Skeletal muscle satellite cell (primary cell): ENCODE data around the gene KMT2E.

Source experiments
- H3K27me3 ChIP-seq: 2 replicates; pipeline ENCODE4 v1.7.0; 2013; ENCODE audit warnings: low read length; ENCODE audit not compliant: control insufficient read depth, insufficient read depth
- H3K36me3 ChIP-seq: 2 replicates; pipeline ENCODE4 v1.7.0; 2013; ENCODE audit warnings: mild to moderate bottlenecking, control low read depth, low read length; ENCODE audit not compliant: insufficient read depth
- H3K4me1 ChIP-seq: 2 replicates; pipeline ENCODE4 v1.7.0; 2013; ENCODE audit warnings: low read length; ENCODE audit not compliant: control insufficient read depth, insufficient read depth
- H3K4me2 ChIP-seq: 2 replicates; pipeline ENCODE4 v1.7.0; 2013; ENCODE audit warnings: mild to moderate bottlenecking, low read length
- H3K4me3 ChIP-seq: 2 replicates; pipeline ENCODE4 v1.7.0; 2013; ENCODE audit warnings: low read length
- H3K9ac ChIP-seq: 2 replicates; pipeline ENCODE4 v1.7.0; 2013; ENCODE audit warnings: mild to moderate bottlenecking, low read depth, low read length, moderate library complexity
- H3K9me3 ChIP-seq: replicated peaks from 2 replicates; pipeline ENCODE4 v1.7.0; 2013; ENCODE audit warnings: mild to moderate bottlenecking, control low read depth, low read length

The KMT2E gene

DNA sequence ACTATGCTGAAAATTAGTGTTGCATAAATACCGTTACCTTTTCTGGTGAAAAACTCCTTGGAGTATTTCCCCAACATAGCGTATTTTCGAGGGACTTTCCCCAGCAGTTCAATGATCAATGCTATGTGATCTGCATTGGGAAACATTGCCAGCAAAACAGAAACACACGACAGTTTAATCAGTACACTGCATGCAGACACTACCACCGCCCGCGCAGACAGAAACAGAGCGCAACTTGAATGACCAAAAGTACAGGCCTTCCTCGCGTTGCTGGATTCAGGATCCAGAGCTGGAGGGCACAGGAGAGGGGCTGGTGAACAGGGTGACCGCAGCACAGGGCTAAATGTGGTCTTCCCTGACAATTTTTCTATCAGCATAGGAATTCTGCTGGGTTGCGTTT is 111.7 kb downstream of the KMT2E start:
- Histone ChIP-seq H3K36me3 (peaks cover 35% of the 10 kb centered on the region), H3K27me3 (no peaks in the 10 kb centered on the region), H3K9me3 (no peaks in the 10 kb centered on the region), H3K9ac (no peak overlapping the region), H3K4me1 (no peaks in the 10 kb centered on the region), H3K4me3 (no peak overlapping the region), H3K4me2 (no peak overlapping the region)

DNA sequence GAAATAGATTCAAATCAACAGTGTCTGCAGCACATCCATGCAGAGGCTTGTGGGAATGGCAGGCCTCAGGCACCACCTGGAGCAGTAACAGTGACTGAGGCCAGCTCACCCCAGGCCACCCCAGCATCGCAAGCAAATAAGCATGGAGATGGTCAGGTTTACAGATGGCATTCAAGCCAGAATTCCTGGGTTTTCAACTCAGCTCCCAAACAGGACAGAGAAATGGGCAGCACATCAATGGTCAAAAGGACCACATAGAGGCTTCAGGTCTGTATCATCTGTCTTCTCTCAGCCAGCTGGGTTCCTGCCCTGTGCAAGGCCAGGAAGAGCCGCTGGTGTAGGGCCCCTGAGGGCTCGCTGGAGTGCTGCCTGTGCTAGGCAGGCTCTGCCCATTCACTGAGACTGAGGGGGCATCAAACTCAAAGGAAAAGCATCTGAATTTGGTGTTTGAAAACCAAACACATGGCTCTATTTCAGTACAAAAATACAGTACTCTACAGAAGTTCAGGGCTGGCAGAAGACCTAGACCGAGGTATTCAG is 112.5 kb downstream of the KMT2E start:
- Histone ChIP-seq H3K36me3 (peaks cover 41% of the 10 kb centered on the region), H3K9me3 (no peaks in the 10 kb centered on the region), H3K4me1 (peaks cover 5% of the 10 kb centered on the region)

DNA sequence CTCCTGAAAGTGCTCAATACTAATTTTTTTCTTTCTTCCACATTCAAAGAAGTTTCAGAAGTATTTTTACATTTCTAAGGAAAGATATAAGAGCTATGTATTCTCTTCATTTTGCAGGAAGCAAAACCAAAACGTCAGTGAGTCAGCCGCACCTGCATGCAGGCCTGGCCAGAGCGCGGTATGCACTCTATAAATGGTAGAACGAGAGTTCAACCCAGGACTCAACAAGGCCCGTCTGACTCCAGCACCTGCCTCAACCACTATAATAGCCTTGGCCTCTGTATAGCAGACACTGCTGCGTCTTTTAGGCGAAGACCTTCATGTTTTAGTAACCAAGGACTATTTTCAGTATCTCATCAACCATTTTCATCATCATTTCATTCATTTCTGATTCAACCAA is 113.2 kb downstream of the KMT2E start:
- Histone ChIP-seq H3K9ac (no peak overlapping the region), H3K4me1 (peaks cover 9% of the 10 kb centered on the region), H3K4me3 (no peak overlapping the region), H3K4me2 (no peak overlapping the region), H3K36me3 (peaks cover 43% of the 10 kb centered on the region), H3K27me3 (no peaks in the 10 kb centered on the region), H3K9me3 (no peaks in the 10 kb centered on the region)

More for the DNA sequence above, 112.5 kb downstream of the KMT2E start:
- H3K27me3 ChIP-seq, result no peaks in the 10 kb centered on the region
- H3K9ac ChIP-seq, result no peak overlapping the region
- no peak overlapping the region for H3K4me2 ChIP-seq
- H3K4me3 ChIP-seq, result no peak overlapping the region

DNA sequence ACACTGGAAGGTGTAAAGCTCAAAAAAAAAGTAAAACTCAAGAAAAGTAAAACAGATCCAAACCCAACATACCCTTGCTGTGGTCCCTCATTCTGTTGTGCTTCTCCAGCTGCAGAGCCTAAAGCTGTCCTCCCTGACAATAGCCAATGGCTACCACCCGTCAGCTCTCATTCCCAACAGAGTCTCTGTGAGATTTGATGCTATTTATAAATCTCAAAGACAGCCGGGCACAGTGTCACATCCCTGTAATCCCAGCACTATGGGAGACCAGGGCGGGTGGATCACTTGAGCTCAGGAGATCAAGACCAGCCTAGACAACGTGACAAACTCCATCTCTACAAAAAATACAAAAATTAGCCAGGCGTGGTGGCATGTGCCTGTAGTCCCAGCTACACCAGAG is 116.0 kb downstream of the KMT2E start:
- H3K9ac ChIP-seq, result no peak overlapping the region
- H3K27me3 ChIP-seq, result no peaks in the 10 kb centered on the region
- H3K9me3 ChIP-seq, result no peaks in the 10 kb centered on the region
- H3K4me1 ChIP-seq, result peaks cover 9% of the 10 kb centered on the region
- H3K4me2 ChIP-seq, result no peak overlapping the region
- peaks cover 36% of the 10 kb centered on the region for H3K36me3 ChIP-seq
- H3K4me3 ChIP-seq, result no peak overlapping the region

DNA sequence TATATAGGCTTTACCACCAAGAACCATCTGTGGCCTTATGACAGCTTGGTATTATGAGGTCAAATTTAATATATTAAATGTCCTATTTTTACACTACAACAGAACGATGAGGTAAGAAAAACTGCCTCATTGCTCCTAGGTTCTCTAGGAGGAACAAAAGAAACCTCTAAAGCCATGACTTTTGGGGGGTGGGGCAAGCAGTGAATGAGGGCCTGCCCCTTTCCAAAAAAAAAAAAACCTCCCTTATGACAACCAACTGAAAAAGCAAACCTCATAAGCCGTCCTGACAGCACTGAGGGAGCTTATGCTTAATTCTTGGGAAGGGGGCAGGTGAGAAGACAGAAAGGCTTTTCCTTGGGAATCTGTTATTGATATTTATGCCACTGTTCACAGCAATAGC is 116.6 kb downstream of the KMT2E start:
- Histone ChIP-seq H3K27me3 (no peaks in the 10 kb centered on the region), H3K9ac (no peak overlapping the region), H3K4me2 (no peak overlapping the region), H3K9me3 (no peaks in the 10 kb centered on the region), H3K4me3 (no peak overlapping the region), H3K36me3 (peaks cover 32% of the 10 kb centered on the region), H3K4me1 (peaks cover 9% of the 10 kb centered on the region)

DNA sequence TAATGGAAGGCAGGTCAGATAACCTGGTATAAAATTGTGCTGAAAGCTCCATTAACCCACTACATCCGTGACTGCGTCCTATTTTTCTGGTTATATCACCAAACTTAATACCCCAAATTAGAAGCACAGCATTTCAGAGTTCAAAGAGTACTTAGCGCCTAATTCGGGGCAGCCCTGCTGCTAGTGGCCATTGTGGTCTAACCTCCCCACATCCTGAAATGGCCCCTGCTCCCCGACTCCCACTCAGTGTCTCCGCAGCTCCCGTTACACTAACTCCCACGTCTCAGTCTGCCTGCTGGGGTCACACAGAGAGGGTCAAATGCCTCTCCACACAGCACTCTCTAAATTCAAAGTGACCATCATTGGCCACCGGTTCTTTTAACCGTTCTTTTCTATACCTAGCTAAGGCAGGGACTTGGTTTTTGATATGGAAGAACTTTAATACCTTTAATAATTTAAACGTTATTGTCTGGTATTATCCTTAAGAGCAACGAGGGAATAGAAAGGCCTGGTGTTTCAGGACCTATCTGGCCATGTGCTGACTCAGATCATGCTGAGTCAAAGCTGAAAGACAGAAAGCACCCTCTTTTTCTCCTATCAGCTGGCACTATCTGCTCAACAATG is 117.1 kb downstream of the KMT2E start:
- no peak overlapping the region for H3K4me3 ChIP-seq
- H3K9ac ChIP-seq, result no peak overlapping the region
- peaks cover 12% of the 10 kb centered on the region for H3K4me1 ChIP-seq
- no peak overlapping the region for H3K4me2 ChIP-seq
- H3K36me3 ChIP-seq, result peaks cover 26% of the 10 kb centered on the region
- no peaks in the 10 kb centered on the region for H3K9me3 ChIP-seq
- H3K27me3 ChIP-seq, result no peaks in the 10 kb centered on the region

DNA sequence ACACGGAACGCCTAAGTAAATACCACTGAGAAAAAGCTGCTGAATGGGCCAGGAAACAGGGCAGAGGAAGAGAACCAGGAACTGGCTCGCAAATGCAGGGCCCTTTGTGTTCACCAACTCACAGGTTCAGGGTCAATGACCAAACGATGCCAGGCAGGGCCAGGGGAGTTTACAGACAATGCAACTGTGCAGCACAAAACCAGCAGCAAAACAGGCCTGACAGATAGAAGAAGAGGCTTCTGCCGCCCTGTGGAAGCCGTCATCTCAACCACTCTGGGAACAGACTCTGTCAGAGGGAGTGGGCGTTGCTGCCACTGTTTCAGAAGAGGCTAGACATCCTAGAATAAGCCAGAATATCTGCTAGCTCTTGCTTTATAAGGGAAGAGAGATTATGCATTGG is 117.9 kb downstream of the KMT2E start:
- Histone ChIP-seq H3K4me2 (no peak overlapping the region), H3K9ac (no peak overlapping the region), H3K36me3 (peaks cover 26% of the 10 kb centered on the region), H3K27me3 (no peaks in the 10 kb centered on the region), H3K9me3 (no peaks in the 10 kb centered on the region), H3K4me1 (peaks cover 13% of the 10 kb centered on the region), H3K4me3 (no peak overlapping the region)

DNA sequence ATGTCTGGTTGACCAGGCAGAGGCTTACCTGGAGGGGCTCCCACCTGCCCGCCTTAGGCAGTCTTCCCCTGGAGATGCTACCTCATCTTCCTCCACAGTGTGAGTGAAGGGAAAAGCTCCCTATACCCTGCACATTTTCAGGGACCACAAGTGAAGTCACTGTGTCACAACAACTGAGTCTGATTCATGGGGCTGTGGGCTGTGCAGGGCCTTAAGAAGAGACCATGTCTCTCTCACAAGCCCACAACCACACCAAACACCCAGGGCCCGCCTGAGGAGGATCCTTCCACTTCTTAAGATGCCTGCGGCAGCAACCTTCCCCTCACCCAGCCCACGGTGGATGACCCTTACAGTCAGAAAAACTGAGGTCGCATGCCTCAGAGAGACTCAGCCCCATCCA is 118.3 kb downstream of the KMT2E start:
- no peak overlapping the region for H3K4me3 ChIP-seq
- H3K36me3 ChIP-seq, result peaks cover 30% of the 10 kb centered on the region
- H3K27me3 ChIP-seq, result no peaks in the 10 kb centered on the region
- no peak overlapping the region for H3K4me2 ChIP-seq
- no peaks in the 10 kb centered on the region for H3K9me3 ChIP-seq
- H3K9ac ChIP-seq, result no peak overlapping the region
- peaks cover 13% of the 10 kb centered on the region for H3K4me1 ChIP-seq

DNA sequence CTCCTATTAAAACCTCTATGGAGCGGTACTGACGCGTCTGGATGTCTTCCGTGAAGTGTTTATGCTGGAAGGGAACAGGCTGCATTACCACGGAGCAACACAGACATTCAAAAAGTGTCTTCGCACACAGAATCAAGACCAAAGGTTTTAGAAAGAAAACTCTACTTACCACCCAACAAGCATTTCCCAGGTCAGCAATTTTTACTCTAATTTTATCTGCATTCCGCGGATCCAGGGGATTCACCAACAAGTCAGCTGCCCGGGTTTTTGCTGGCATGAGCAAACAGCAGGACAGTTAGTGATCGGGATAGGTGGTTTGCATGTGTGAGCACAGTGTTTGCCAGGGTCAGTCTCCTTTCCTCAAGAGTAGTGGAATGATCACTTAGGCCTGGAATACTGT is 118.8 kb downstream of the KMT2E start:
- no peak overlapping the region for H3K9ac ChIP-seq
- no peak overlapping the region for H3K4me3 ChIP-seq
- H3K9me3 ChIP-seq, result no peaks in the 10 kb centered on the region
- H3K36me3 ChIP-seq, result peaks cover 33% of the 10 kb centered on the region
- H3K4me1 ChIP-seq, result peaks cover 13% of the 10 kb centered on the region
- no peak overlapping the region for H3K4me2 ChIP-seq
- H3K27me3 ChIP-seq, result no peaks in the 10 kb centered on the region

DNA sequence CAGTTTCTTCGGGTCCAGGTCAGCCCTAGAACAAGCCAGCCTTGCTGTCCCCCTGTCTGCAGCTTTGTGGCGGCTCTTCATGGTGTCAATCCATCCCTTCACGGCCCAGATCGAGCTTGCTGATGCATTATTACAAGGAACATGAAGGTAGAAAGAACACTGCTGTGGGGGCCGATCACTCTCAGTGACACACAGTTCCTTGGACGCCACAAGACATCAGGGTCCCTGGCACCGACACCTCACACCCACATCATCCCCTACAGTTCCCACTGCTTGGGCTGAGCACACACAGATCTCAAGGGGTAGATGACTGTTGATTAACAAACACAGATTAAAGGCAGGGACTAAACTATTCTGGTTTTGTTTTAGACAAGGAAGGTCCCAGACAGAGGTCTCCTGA is 119.4 kb downstream of the KMT2E start:
- no peaks in the 10 kb centered on the region for H3K27me3 ChIP-seq
- H3K4me3 ChIP-seq, result no peak overlapping the region
- no peak overlapping the region for H3K4me2 ChIP-seq
- no peaks in the 10 kb centered on the region for H3K9me3 ChIP-seq
- H3K4me1 ChIP-seq, result peaks cover 13% of the 10 kb centered on the region
- H3K9ac ChIP-seq, result no peak overlapping the region
- H3K36me3 ChIP-seq, result peaks cover 33% of the 10 kb centered on the region

DNA sequence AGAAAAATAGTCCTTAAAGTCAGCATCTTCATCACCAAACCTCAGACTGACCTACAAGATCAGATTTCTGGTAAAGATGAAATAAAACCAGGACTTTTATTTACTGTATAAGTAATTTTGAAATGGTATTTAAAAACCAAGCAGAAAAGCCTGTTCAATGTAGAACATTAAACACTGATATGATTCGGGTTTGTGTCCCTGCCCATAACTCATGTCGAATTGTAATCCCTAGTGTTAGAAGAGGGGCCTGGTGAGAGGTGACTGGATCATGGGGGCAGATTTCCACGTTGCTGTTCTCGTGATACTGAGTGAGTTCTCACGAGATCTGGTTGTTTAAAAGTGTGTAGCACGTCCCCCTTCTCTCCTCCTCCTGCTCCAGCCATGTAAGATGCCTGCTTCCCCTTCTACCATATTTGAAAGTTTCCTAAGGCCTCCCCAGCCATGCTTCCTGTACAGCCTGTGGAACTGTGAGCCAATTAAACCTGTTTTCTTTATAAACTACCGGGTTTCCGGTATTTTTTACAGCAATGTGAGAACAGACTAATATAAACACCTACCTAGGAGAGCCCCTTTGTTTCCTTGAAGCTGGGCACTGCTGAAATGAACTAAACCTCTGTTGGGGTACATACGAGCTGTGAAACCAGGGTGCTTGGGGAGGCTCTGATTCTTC is 120.1 kb downstream of the KMT2E start:
- H3K4me1 ChIP-seq, result peaks cover 13% of the 10 kb centered on the region
- peaks cover 37% of the 10 kb centered on the region for H3K36me3 ChIP-seq
- no peaks in the 10 kb centered on the region for H3K9me3 ChIP-seq
- H3K27me3 ChIP-seq, result no peaks in the 10 kb centered on the region
- H3K9ac ChIP-seq, result no peak overlapping the region
- H3K4me3 ChIP-seq, result no peak overlapping the region
- H3K4me2 ChIP-seq, result no peak overlapping the region

DNA sequence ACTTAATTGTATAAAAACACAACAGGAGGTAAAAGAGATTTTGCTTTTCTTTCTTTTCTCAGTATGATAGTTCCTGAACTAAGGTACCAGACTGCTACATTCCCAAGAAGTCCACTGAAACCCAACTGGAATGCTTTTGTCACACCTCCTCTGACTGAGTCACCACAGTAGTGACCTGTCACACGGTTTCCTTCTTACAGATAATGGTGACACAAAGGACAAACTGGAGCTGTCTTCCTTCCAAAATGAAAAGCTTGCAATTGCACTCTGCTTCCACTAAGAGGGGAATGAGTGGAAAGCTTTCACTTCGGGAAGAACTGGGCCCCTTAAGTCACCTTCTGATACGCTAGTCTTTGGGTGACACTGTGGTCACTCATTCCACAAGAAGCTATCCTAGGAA is 122.2 kb downstream of the KMT2E start:
- H3K36me3 ChIP-seq, result peaks cover 29% of the 10 kb centered on the region
- H3K9me3 ChIP-seq, result no peaks in the 10 kb centered on the region
- H3K4me3 ChIP-seq, result no peak overlapping the region
- peaks cover 10% of the 10 kb centered on the region for H3K4me1 ChIP-seq
- no peaks in the 10 kb centered on the region for H3K27me3 ChIP-seq
- no peak overlapping the region for H3K9ac ChIP-seq
- no peak overlapping the region for H3K4me2 ChIP-seq
